Fibroblast of lung (primary cell): ENCODE measurements around the gene BCKDK.

Experiments used
- EZH2 ChIP-seq: IDR thresholded peaks from 2 replicates; pipeline ENCODE4 v1.5.1; 2012; ENCODE audit warnings: low read length, control low read depth, mild to moderate bottlenecking; ENCODE audit errors: missing control alignments
- TF ChIP-seq, protein P1 (sequence below), 2 donors: IDR thresholded peaks in 1 of 2; conservative IDR thresholded peaks in 1 of 2; 1 replicate in 1 of 2; 2 replicates in 1 of 2; pipeline ENCODE4 v1.5.1; 2011 to 2012; ENCODE audit warnings: low read length in 2 of 2, control low read depth in 1 of 2, inconsistent platforms in 1 of 2, low read depth in 1 of 2, mild to moderate bottlenecking in 1 of 2

- TF ChIP-seq, protein P1, sequence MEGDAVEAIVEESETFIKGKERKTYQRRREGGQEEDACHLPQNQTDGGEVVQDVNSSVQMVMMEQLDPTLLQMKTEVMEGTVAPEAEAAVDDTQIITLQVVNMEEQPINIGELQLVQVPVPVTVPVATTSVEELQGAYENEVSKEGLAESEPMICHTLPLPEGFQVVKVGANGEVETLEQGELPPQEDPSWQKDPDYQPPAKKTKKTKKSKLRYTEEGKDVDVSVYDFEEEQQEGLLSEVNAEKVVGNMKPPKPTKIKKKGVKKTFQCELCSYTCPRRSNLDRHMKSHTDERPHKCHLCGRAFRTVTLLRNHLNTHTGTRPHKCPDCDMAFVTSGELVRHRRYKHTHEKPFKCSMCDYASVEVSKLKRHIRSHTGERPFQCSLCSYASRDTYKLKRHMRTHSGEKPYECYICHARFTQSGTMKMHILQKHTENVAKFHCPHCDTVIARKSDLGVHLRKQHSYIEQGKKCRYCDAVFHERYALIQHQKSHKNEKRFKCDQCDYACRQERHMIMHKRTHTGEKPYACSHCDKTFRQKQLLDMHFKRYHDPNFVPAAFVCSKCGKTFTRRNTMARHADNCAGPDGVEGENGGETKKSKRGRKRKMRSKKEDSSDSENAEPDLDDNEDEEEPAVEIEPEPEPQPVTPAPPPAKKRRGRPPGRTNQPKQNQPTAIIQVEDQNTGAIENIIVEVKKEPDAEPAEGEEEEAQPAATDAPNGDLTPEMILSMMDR (conservative IDR thresholded peaks at IDR 0.05 in 1 of 2, IDR thresholded peaks at IDR 0.05 in 1 of 2; ENCODE audit: low read depth in 1 of 2, low read length in 2 of 2): no peak
- TF ChIP-seq EZH2: no peak
Observed at GRCh38 chr16:31099860-31100638, 8.1 kb upstream of the BCKDK start.
